Small intestine (tissue), 4 donors: ENCODE results near the gene PLP2. TPM values are rescaled to one million over a fixed set of nuclear protein-coding genes. Genes with fewer than 3 reads are reported as not detected.

ENCODE experiments used
- polyA plus RNA-seq, 4 donors: library from polyadenylated mRNA; stranded (reverse) in 3 of 4; unstranded in 1 of 4; fragments of 200-250 nt in 3 of 4; fragments of 120-200 nt in 1 of 4; gene quantifications; one replicate each; pipeline versions ENCODE4 v1.2.1 to v1.2.3, GENCODE V29; 2013
- donor health status: healthy with polysubstance abuse.
- donor health status: Bipolar disorder and iron deficiency.
- donor health status: healthy.

The PLP2 gene
- polyA plus RNA-seq, 4 donors = 47.6 to 189 (median 112) TPM

Other genes starting within 250 kb of the PLP2 start
- gene OTUD5, start 214.3 kb upstream of the PLP2 start, polyA plus RNA-seq = 10 to 100 TPM; 28.3 to 57.5 (median 42.3) TPM
- gene KCND1, start 200.1 kb upstream of the PLP2 start, polyA plus RNA-seq = 1 to 10 TPM in 2 of 4 donors, under 1 TPM in 2; 0.27 to 1.7 (median 0.78) TPM
- gene GRIPAP1, start 169.6 kb upstream of the PLP2 start, polyA plus RNA-seq = 10 to 100 TPM; 18.1 to 43.1 (median 26.5) TPM
- 10 to 100 TPM; 23.3 to 27.4 (median 23.6) TPM for gene TFE3, start 128.5 kb upstream of the PLP2 start, polyA plus RNA-seq
- 10 to 100 TPM in 3 of 4 donors, 1 to 10 TPM in 1; 5.7 to 26.8 (median 14.4) TPM for gene CCDC120, start 112.9 kb upstream of the PLP2 start, polyA plus RNA-seq
- 10 to 100 TPM in 1 of 4 donors, 1 to 10 TPM in 3; 1.3 to 12.8 (median 5.6) TPM for gene PRAF2, start 97.9 kb upstream of the PLP2 start, polyA plus RNA-seq
- 100 to 1,000 TPM in 1 of 4 donors, 10 to 100 TPM in 3; 47.3 to 122 (median 73.1) TPM for gene WDR45, start 92.0 kb upstream of the PLP2 start, polyA plus RNA-seq
- 10 to 100 TPM; 17.6 to 22.2 (median 19.6) TPM for gene GPKOW, start 48.2 kb upstream of the PLP2 start, polyA plus RNA-seq
- 1 to 10 TPM; 3.1 to 10.0 (median 6.4) TPM for gene MAGIX, start 9.1 kb upstream of the PLP2 start, polyA plus RNA-seq
- gene PRICKLE3, start 14.5 kb downstream of the PLP2 start, polyA plus RNA-seq = 1 to 10 TPM; 3.6 to 6.8 (median 5.5) TPM
- 10 to 100 TPM in 1 of 4 donors, 1 to 10 TPM in 3; 2.2 to 33.5 (median 7.0) TPM for gene SYP, start 28.3 kb downstream of the PLP2 start, polyA plus RNA-seq
- 1 to 10 TPM in 1 of 4 donors, under 1 TPM in 3; 0.22 to 1.7 (median 0.31) TPM for gene CACNA1F, start 61.4 kb downstream of the PLP2 start, polyA plus RNA-seq
- 10 to 100 TPM; 11.1 to 18.8 (median 12.4) TPM for gene CCDC22, start 63.6 kb downstream of the PLP2 start, polyA plus RNA-seq
- gene FOXP3, start 92.8 kb downstream of the PLP2 start, polyA plus RNA-seq = under 1 TPM in 2 of 4 donors, not detected in 2; 0.31 to 0.47 TPM
- gene PPP1R3F, start 97.9 kb downstream of the PLP2 start, polyA plus RNA-seq = 1 to 10 TPM in 3 of 4 donors, under 1 TPM in 1; 0.67 to 3.4 (median 2.3) TPM
- gene GAGE10, start 131.7 kb downstream of the PLP2 start, polyA plus RNA-seq = not detected
- gene GAGE12J, start 150.1 kb downstream of the PLP2 start, polyA plus RNA-seq = not detected
- not detected for gene GAGE13, start 159.7 kb downstream of the PLP2 start, polyA plus RNA-seq